ENCODE measurements around the gene TASOR.

The TASOR gene

GRCh38 chr3:56684029-56684428, 964 bp upstream of the TASOR start:
- DNase-seq = no peak

GRCh38 chr3:56682462-56683121, 473 bp downstream of the TASOR start:
- DNase-seq = peak; percentile 86

- DNase-seq = no peak
Observed at GRCh38 chr3:56681984-56682461, 1.0 kb downstream of the TASOR start.

GRCh38 chr3:56680054-56680580, 2.9 kb downstream of the TASOR start:
- no peak for DNase-seq

GRCh38 chr3:56677286-56677685, 5.8 kb downstream of the TASOR start:
- DNase-seq = no peak

GRCh38 chr3:56673781-56674457, 9.1 kb downstream of the TASOR start:
- DNase-seq = no peak

GRCh38 chr3:56667973-56668579, 15.0 kb downstream of the TASOR start:
- no peak for DNase-seq

- DNase-seq = no peak
Observed at GRCh38 chr3:56664823-56665222, 18.2 kb downstream of the TASOR start.

- no peak for DNase-seq
Observed at GRCh38 chr3:56655709-56656108, 27.4 kb downstream of the TASOR start.

GRCh38 chr3:56654460-56654859, 28.6 kb downstream of the TASOR start:
- DNase-seq = no peak

GRCh38 chr3:56645407-56645806, 37.7 kb downstream of the TASOR start:
- no peak for DNase-seq

- no peak for DNase-seq
Observed at GRCh38 chr3:56633602-56634535, 49.2 kb downstream of the TASOR start.

Measured in right hindlimb (tissue), 1 donor.